Activated gamma-delta T cell treated with Interleukin-2 at 50 U/mL for 16 hours (primary cell): Measurements from ENCODE around the gene ZNF316.
"Not testable (repeated sequence)": the region's sequence is repeated elsewhere in the genome, so short reads cannot be mapped to it uniquely, and the experiment has no call there.

Experiments used
- DNase-seq: peaks from one replicate; pipeline ENCODE4 v3.0.0-alpha.2; 2020

ZNF316 gene

DNA sequence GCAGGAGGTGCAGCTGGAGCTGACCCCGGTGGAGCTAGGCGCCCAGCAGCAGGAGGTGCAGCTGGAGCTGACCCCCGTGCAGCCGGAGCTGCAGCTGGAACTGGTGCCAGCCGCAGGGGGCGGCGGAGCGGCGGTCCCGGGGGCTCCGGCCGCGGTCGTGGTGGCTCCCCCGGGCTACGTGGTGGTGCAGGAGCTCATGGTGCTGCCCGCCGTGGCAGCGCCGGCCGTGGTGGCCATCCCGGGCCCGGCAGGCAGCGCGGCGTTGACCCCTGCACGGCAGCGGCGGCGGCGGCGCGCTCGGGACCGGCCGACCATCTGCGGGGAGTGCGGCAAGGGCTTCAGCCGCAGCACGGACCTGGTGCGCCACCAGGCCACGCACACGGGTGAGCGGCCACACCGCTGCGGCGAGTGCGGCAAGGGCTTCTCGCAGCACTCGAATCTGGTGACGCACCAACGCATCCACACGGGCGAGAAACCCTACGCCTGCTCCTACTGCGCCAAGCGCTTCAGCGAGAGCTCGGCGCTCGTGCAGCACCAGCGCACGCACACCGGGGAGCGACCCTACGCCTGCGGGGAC, 14.9 kb upstream of the ZNF316 start:
- no peak for DNase-seq

DNA sequence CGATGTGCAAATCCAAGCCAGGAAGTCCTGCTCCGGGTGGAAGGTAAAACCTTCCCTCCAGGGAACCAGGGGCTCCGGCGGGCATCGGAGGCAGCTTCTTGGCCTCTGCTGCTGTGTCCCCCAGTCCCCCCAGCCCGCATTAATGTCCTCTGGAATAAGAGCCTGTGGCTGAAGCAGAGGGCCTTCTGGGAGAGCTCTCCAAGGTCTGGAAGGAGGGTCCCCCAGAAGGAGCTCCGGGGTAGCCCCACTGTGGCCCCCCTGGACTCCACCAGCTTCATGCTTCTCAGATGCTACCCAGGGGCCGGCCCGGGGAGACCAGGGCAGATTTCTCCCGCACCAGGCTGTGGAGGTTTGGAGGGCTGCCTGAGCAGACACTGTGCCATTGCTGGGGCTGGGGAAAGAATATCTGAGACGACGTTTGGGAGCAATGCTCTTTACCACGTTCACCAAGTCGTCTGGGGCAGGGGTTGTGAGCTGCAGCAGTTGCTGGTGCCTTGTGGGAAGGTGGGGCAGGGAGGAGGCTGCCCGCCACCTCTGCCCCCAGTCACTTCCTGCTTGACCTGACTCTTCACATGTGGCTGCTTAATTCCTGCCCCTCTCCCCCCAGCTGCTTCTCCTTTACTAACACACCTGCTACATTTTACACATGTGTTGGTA, 13.4 kb upstream of the ZNF316 start:
- DNase-seq: peak; percentile 39

DNA sequence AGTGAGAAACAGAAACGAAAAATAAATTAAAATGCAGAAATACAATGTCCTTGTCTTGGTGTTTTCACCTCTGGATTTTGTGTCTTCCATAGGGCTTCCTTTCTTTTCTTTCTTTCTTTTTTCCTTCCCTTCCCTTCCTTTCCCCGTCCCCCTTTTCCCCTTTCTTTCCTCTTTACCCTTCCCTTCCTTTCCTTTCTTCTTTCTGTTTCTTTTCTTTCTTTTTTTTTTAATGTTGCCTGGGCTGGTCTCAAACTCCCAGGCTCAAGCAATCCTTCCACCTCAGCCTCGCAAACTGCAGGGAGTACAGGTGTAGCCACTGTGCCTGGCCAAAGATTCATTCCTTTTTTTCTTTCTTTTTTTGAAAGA, 12.9 kb upstream of the ZNF316 start:
- DNase-seq: no peak

DNA sequence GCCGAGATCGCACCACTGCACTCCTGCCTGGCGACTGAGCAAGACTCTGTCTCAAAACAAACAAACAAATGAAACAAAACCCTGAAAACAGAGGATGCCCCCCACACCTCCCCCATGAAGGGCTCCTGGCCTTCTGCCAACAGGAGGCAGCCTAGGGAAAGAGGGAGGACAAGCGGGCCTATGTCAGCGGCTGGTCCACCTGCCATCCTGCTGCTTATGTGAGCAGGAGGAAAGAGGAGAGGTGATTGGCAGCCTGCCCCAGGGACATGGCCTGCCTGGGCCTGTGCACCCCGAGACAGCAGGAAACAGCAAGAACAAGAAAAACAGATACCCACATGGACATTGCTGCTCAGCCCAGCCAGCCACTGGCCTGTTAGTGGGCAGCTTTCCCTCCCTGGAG, 9.1 kb upstream of the ZNF316 start:
- DNase-seq: no peak

DNA sequence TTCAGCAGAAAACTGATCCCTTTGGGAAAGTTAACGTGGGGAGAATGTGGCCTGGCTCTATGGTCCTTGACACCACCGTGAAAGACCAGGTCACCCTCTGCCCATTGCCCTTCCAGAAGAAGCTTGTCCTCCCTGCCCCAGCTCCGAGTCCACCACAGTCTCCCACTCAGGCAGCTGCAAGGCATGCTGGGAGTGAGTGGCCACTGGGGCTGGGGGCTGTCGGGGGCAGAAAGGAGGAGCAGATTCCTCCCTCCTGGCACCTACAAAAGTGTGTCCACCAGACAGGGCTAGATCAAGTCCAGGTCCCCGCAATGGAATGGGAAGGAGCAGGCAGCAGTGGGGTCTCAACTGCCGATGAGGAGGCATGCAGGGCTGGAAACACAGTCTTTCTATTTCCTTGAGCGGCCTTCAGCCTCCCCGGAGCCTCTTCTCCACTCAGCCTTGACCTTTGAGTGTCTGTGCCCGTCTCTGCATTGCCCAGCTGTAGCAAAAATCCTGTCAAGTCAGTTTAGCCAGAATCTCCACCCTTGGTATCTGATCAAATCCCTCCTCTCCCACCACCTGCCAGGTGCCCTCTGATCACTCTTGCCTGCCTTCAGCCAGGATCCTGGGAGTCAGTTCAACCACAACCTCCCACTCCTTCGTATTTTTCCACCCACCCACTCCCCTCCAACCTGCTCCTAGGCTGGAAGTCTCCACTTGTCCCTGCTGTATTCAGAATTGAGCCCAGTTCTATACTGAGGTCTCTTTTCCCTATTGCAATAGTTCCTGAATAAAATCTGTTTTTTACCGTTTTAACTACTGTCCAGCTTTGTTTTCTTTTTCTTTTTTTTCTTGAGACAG, 6.9 kb upstream of the ZNF316 start:
- DNase-seq: no peak

DNA sequence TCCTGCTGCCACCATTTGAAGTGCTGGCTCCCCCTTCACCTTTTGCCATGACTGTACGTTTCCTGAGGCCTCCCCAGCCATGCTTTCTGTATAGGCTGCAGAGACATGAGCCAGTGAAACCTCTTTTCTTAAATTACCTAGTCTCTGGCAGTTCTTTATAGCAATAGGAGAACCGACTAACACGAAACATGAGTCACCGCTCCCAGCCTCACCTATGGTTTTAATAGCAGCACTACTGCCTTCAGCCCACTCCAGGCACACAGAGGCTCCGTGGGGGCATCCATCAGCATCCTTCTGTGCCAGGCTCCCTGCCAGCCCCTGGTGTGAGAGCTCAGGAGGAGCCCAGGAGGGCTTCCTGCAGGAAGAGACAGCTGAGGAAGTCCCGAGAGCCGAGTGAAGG, 5.5 kb upstream of the ZNF316 start:
- no peak for DNase-seq

DNA sequence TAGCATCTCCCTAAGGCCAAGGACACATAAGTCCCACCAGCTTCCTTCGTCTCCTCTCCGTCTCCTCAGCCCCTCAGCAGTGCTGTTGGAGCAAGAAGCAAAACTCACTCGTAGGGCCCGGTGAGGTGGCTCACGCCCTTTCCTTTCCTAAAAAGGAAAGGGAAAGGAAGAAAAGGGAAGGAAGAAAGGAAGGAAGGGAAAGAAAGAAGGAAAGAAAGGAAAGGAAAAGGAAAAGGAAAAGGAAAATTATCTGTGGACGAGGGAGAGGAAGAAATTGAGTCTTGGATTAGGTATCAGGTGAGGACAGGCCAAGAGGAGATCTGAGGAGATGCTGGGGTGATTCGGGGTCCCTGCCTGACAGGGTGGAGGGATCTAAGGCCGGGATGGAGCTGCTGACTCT, 3.1 kb upstream of the ZNF316 start:
- no peak for DNase-seq

DNA sequence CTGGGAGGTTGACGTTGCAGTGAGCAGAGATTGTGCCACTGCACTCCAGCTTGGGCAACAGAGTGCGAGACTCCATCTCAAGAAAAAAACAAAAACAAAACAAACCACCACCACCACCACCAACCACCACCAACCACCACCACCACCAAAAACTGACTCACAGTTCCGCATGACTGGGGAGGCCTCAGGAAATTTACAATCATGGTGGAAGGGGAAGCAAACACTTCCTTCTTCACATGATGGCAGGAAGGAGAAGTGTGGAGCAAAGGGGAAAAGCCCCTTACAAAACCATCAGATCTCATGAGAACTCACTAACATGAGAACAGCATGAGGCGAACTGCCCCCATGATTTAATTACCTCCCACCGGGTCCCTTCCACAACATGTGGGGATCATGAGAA, 2.1 kb upstream of the ZNF316 start:
- not testable (repeated sequence) for DNase-seq

DNA sequence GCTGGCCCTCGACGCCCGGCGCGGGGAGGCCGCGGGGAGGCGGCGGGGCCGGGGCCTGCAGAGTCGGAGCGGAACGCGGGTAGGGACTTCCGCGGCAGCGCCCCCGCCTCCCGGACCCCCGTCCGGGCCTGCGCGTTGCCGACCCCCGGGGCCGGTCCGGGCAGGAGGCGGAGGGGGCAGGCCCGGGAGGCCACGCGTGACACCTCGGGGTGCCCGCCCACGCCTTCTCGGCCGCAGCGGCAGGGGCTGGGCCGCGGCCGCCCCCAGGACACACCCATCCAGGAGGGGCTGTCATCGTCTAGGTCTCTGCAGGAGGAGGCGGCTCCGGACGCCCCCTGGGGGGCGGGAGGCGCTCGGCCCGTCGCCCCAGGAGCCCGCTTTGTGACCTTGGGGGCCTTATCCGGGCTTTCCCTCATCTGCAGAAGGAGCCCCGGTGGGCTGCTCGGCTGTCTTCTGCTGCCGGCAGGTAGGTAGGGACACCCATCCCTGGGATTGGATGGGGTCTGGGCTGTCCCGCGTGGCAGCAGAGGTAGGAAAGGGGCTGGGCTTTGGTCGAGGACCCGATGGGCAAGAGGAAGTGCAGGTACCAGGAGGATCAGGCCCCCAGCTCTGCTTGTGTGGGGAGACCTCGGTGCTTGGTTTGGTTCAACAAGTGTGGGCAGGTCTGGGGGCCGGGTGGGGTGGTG, 569 bp downstream of the ZNF316 start:
- DNase-seq: peak; percentile 63

DNA sequence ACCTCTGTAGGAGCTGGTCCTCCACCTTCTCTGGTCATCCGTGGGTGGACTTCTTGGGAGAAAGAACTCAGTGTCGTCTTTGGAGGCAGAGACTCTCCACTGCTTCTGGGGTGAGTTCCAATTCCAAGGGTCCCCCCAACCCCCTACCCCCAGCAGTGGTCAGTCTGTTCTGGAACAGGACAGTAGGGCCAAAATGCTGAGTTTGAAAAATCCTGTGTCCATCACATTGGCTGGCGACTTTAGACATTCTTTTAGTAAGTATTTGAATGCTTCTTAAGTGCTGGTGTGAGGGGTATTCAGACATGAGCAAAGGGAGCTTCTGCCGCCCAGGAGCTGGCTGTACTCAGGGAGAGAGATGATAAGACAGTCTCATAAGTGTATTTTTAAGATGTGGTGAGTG, 1.9 kb downstream of the ZNF316 start:
- DNase-seq: no peak

DNA sequence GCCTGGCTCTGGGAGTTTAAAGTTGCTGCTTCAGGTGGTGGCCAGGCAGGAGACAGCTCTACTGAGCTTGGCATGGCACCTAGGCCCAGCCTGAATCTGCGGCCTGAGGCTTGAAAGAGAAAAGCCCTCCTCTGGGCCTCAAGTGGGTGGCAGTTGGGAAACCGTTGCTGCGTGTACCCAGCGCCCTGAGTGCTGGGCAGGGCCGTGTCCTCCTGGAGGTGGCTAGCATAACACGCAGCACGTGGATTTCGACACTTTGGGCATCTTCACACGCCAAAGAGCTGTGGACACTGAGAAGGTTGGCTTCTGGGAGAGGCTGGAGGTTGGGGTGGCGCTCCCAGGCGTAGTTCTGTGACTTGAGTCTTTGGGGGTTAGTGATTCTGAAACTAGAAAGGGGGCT, 2.5 kb downstream of the ZNF316 start:
- DNase-seq: no peak

DNA sequence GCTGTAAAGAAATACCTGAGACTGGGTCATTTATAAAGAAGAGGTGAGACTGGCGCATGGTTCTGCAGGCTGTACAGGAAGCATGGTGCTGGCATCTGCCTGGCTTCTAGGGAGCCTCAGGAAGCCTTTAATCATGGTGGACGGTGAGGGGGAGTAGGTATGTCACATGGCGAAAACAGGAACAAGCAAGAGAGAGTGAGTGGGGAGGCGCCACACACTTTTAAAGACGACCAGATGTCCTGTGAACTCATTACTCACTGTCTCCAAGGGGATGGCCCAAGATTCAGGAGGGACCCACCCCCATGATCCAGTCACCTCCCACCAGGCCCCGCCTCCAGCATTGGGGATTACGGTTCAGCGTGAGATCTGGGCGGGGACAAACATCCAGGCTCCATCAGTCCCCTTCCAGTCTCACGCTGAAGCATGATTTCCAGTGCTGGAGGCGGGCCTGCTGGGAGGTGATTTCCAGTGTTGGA, 3.2 kb downstream of the ZNF316 start:
- no peak for DNase-seq

DNA sequence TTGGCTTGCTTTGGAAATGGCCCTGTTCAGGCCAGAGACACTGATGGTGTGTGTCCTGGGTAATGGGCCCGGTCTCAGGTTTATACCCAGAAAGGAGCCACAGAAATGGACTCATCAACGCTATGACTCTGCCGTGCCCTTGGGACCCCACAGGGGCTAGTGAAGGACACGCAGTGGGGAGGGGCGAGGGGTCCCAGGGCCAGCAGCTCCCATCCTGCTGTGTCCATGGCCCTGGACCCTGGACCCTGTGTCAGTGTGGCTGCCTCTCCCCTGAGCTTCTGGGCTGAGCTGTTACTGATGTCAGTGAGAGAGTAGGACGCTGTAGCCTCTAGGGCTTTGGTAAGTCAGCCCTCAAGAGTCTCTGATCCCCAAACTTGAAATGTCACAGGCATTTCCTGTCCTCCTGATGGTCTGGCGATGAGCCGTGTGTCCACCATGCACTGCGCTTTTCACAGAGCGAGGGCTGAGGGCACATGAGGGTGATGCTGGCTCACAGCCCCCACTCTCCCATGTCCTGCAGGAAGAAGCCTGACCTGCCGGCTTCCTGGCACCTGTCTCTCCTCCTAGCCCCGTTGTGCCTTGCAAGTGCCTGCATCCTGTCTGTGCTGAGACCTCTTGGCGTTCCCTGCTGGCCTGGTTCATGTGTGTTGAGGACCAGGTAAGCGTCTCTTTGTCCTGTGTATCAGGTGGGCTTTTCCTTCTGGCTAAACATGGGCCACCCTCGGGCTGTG, 4.4 kb downstream of the ZNF316 start:
- DNase-seq: no peak

DNA sequence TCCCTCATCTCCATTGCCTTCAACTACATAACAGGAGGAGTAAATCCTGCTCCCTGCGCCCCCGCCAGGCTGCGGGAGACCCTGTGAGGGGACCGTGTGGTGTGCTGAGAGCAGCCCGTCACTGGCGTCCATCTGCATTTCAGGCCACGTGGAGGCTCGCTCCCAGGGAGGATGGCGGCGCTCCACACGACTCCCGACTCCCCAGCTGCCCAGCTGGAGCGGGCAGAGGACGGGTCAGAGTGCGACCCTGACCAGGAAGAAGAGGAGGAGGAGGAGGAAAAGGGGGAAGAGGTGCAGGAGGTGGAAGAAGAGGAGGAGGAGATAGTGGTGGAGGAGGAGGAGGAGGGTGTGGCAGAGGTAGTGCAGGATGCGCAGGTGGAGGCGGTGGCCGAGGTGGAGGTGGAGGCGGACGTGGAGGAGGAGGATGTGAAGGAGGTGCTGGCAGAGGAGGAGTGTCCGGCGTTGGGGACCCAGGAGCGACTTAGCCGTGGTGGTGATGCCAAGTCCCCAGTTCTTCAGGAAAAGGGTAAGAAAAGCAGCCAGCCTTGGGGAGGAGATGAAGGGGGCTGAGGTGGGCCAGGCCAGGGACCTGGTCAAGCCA, 5.2 kb downstream of the ZNF316 start:
- no peak for DNase-seq

DNA sequence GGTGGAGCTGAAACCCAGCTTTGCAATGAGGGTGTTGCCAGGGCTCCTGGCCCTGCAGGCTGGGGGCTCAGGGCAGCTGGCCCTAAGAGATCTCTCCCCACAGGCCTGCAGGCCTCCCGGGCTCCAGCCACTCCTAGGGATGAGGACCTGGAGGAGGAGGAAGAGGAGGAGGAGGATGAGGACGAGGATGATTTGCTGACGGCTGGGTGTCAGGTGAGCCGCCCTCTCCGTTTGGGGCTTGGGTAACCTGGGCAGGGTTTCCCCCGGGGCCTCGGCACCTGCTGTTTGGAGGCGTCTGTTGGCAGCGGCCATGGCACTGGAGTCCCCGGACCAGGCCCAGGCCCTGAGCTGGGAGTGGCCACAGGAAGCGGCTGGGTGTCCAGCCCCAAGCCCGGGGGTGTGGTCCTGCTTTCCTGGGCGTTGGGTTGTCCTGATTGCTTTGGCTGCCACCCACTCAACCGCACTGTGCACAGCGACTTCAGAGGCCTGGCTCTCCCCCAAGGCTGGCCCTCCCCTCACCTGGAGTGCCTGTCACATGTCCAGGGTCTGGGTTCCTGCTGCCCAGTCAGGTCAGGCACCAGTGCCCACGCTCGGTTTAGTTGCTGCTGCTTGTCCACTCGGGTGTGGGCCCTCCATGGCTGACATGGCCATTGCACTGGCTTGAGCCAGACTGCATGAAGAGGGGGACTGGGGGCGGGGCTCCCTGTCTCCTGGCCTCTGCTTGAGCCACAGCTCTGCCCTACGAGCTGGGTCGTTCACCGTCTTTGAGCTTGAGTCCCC, 5.9 kb downstream of the ZNF316 start:
- no peak for DNase-seq

DNA sequence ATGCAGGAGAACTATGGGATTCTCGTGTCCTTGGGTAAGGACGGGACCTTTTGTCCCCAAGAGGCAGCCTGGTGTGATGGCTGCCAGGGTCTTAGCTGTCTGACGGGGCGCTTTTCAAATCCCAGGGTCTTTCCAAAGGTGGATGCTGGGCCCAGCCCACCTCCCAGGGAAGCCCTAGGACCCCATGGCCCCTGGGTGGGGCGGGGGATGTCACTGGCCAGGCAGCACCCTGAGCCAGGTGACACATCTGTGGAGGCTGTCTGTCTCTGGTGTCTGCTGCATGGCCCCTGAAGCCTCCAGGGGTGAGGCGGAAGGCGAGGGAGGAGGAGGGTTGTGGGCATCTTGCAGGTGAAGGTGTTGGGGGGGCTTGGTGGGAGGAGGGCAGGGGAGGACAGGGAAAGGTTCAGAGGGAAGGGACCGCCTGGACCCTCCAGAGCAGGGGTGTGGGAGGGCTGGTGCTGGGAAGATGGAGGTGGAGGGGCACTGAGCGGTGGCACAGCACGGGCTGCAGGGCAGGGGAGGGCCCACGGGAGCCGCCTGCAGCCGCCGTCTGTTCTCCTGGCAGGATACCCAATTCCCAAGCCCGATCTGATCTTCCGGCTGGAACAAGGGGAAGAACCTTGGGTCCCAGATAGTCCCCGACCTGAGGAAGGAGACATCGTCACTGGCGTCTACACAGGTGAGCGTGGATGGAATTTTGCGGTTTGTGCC, 7.0 kb downstream of the ZNF316 start:
- DNase-seq: no peak

DNA sequence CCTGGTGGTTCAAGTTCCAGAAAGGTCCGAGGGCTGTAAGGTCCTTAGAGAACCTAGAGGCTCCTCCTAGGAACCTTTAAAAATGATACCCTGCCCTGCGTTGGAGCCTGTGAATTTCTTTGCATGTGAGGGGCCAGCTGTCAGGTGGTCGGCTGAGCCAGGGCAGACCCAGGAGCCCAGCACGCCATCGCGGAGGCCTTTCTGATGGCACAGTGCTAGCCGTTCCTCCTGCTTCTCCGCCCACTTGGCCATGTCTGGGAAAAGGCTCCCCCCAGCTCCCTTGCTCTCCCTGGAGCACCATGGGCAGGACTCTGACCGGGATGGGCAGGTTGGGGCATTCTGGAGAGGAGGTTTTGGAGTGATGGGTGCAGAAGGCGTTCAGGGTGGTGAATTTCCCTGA, 7.6 kb downstream of the ZNF316 start:
- no peak for DNase-seq

DNA sequence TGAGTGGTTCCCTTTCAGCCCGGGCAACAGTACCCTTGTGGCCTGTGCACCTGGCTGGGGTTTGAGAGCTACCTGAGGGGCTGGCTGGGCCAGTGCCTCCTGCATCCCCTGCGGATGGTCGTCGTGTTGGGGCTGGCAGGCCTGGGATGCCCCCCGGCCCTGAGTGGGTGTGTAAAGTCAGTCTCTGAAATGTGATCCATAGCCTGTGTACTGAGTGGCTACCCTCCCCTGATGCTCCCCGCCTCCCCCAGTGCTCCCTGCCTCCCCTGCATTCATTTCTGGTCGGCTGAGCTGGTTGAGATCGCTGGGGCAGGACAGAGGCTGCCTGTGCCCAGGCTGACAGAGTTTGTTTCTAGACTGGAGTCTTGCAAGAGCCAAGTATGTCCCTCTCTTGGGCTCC, 9.3 kb downstream of the ZNF316 start:
- no peak for DNase-seq

DNA sequence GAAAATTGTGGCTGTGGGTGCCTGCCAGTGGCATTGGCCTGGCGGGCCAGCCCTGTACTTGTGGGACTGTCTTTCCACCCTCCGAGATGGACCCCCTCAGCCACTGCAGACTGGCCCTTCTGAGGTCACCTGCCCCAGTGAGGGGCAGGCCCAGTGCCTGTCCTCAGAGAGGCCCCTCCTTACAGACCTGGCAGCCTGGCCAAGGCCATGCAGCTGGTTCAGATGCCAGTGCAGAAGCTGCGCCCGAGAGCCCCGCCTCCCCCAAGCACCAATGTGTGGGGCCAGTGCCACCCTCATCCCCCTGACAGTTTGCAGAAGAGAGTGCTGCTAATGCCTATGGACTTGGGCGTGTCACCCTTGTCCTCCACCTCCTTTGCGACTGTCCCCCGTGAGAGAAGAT, 10.0 kb downstream of the ZNF316 start:
- no peak for DNase-seq

DNA sequence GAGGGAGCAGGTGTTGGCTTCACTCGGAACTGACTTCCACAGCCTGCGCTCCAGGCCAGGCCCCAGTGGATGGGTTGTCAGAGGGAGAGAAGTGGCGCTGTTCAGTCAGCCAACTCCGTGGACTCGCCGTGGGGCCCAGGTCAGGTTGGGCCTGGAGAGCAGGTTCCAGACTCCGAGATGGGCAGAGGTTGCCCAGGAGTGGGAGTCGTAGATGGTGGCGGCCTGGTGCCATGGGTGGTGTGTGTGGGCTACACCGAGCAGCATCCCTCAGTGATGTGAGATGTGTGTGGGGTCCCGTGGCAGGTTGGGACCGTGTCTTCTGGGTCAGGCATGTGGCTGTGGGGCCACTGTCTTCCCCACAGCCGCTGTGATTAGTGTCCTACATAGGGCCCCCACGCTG, 10.4 kb downstream of the ZNF316 start:
- DNase-seq: no peak
